GM18951 (cell line): ENCODE data around the gene AMZ2.
"Not testable (repeated sequence)": the region's sequence is repeated elsewhere in the genome, so short reads cannot be mapped to it uniquely, and the experiment has no call there.

Experiments
- POLR2A ChIP-seq: IDR thresholded peaks from 4 replicates; pipeline ENCODE4 v1.6.1; 2011; ENCODE audit warnings: mild to moderate bottlenecking; ENCODE audit not compliant: insufficient read length, insufficient read depth; ENCODE audit errors: extremely low read depth
- in situ Hi-C: fragments of 300-500 bp; cut with MboI; formaldehyde crosslinking; loops from one replicate; pipeline ENCODE4 v1.12.0; 2022; ENCODE audit warnings: low sequenced_read_pairs, mixed read lengths, inconsistent platforms; ENCODE audit not compliant: unreplicated experiment

The AMZ2 gene

GRCh38 chr17:68247445-68248198 lies at the start of gene AMZ2:
Gene AMZ2 (plus strand): TSS chr17:68248043. CDS start chr17:68250188, 2,145 bp downstream.
- TF ChIP-seq POLR2A, result peak; percentile 96
- in situ Hi-C loops, result no loop called here

- TF ChIP-seq POLR2A, result no peak
- in situ Hi-C loops, result no loop called here
These were observed 48.7 kb upstream of the AMZ2 start for GRCh38 chr17:68198931-68199836.

DNA sequence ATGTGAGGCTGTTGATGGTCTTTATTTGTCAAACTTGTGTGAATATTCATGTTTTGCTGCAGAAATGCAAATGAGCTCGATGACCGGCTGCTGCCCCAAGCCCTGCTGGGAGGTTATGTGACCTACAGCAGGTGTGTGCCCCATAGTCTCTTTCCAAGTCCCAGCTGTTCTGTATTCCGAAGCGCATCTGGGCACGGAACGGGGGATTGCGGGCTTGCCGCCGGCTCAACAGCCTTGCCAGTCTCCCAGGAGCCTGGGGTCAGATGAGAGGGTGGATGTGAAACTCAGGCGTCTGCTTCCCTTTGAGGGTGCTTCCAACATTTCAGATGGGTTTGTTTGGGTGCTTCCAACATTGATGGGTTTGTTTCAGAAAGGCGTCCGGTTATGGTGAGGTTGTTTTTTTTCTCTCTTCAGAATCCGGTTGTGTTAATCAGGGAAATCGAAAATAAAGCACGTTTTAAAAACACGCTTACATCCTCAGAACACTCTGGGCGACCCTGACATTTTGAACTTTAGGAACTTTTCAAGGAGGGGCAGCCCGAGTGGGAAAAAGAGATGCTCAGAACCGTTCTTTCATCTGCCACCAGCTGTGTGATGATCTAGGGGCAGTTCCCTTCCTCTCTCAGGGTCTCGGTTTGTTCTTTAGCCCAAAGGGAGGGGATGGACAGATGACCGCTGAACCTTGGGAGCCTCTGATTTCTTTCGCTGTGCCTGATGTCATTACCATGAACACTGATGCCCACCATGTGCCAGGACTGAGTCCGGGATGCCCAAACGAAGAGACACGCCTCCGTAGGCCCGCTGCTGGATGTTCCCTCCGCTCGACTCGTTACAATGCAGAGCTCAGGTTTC lies 47.8 kb upstream of the AMZ2 start:
- no peak for TF ChIP-seq POLR2A
- in situ Hi-C loops, result no loop called here

DNA sequence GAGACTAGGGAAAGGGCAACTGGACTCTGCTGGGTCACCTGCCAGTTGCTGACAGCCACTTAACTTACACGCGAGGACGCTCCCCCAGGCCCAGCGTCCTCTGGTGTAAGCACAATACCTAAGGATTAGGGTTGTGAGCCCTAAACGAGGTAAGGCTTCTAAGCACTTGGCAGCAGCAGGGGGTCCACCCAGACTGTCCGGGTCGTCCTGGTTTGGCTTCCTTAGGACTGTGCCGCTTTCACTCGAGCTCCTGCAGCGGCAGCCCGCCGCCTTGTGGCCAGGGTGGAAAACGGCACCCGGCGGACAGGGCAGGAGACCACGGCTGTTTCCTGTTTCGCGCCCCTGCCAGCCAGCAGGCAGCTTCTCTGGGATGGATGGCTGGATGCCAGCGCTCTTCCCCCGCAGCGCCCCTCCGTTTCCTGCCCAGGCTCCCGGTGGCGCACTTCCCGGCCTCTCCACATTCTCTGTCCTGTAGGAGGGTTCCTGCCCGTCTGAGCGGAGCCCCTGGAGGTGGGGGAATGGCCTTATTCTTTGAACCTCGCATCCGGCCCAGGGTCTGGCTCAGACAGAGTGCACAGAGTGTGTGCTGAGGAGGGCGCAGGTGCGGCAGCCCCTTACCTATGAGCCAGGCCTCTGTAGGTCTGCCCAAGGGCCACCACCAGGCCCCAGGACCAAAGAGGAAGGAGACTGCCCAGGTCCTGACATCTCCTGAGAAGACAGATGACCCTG lies 47.0 kb upstream of the AMZ2 start:
- TF ChIP-seq POLR2A, result no peak

GRCh38 chr17:68201418-68201771 lies 46.4 kb upstream of the AMZ2 start:
- in situ Hi-C loops, result not testable (repeated sequence)

More for the DNA sequence above, 47.0 kb upstream of the AMZ2 start:
- in situ Hi-C loops, result no loop called here

DNA sequence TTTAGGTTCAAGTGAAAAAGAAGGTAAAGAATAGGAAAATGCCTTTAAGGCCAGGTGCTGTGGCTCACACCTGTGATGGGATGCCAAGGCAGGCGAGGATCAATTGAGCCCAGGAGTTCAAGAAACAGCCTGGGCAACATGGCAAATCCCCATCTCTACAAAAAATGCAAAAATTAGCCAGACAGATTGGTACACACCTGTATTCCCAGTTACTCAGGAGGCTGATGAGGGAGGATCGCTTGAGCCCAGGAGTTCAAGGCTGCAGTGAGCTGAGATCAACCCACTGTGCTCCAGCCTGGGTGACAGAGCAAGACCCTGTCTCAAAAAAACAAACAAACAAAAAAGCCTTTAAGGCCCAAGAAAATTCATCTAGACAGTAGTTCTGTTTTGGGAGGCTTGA lies 45.5 kb upstream of the AMZ2 start:
- in situ Hi-C loops, result not testable (repeated sequence)

- no peak for TF ChIP-seq POLR2A
- in situ Hi-C loops, result no loop called here
These were observed 43.1 kb upstream of the AMZ2 start for GRCh38 chr17:68204736-68205135.

- TF ChIP-seq POLR2A, result peak; percentile 83
- in situ Hi-C loops, result no loop called here
These were observed 42.5 kb upstream of the AMZ2 start for GRCh38 chr17:68205251-68205807.

- in situ Hi-C loops, result no loop called here
- no peak for TF ChIP-seq POLR2A
These were observed 41.8 kb upstream of the AMZ2 start for GRCh38 chr17:68205808-68206720.

DNA sequence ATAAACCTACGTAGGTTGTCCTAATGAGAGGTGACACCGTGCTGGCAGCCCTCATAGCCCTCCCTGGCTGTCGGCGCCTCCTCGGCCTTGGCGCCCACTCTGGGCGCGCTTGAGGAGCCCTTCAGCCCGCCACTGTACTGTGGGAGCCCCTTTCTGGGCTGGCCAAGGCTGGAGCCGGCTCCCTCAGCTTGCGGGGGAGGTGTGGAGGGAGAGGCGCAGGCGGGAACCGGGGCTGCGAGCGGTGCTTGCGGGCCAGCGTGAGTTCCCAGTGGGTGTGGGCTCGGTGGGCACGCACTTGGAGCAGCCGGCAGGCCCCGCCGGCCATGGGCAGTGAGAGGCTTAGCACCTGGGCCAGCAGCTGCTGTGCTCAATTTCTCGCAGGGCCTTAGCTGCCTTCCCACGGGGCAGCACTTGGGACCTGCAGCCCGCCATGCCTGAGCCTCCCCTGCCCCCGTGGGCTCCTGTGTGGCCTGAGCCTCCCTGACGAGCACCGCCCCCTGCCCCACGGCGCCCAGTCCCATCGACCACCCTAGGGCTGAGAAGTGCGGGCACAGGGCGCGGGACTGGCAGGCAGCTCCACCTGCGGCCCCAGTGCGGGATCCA lies 40.1 kb upstream of the AMZ2 start:
- TF ChIP-seq POLR2A, result no peak
- in situ Hi-C loops, result no loop called here

- in situ Hi-C loops, result not testable (repeated sequence)
These were observed 39.2 kb upstream of the AMZ2 start for GRCh38 chr17:68208651-68209050.

GRCh38 chr17:68209191-68209900 lies 38.5 kb upstream of the AMZ2 start:
- in situ Hi-C loops, result not testable (repeated sequence)
